ENCODE measurements around the gene ADAP2.

GRCh38 chr17:30921544-30922196 lies at the start of gene ADAP2:
- TF ChIP-seq EZH2phosphoT487 (IDR thresholded peaks at IDR 0.05; ENCODE audit: insufficient read depth, low read depth) (no peak), EZH2 (IDR thresholded peaks at IDR 0.05; ENCODE audit: insufficient read depth, poor library complexity, severe bottlenecking) (no peak)
